ENCODE measurements around the gene LAMTOR4. TPM values are rescaled to one million over a fixed set of nuclear protein-coding genes. Genes with fewer than 3 reads are reported as not detected.
"Not testable (repeated sequence)": the region's sequence is repeated elsewhere in the genome, so short reads cannot be mapped to it uniquely, and the experiment has no call there.

Gene LAMTOR4
- total RNA-seq, 4 donors from 2014 or later = 601 to 803 (median 717) TPM

GRCh38 chr7:100142461-100142860, 6.3 kb upstream of the LAMTOR4 start:
- intact Hi-C loops (cut with DNase I; ENCODE audit: low total_unique reads) = no loop called here
- WGBS, 2 donors = 94 to 96% methylated on average over 3 of the region's 3 CpGs
- no peak for DNase-seq (ENCODE audit: low spot score in 2 of 2)
- no peak for TF ChIP-seq POLR2A (IDR thresholded peaks at IDR 0.05)
- TF ChIP-seq, protein P1, sequence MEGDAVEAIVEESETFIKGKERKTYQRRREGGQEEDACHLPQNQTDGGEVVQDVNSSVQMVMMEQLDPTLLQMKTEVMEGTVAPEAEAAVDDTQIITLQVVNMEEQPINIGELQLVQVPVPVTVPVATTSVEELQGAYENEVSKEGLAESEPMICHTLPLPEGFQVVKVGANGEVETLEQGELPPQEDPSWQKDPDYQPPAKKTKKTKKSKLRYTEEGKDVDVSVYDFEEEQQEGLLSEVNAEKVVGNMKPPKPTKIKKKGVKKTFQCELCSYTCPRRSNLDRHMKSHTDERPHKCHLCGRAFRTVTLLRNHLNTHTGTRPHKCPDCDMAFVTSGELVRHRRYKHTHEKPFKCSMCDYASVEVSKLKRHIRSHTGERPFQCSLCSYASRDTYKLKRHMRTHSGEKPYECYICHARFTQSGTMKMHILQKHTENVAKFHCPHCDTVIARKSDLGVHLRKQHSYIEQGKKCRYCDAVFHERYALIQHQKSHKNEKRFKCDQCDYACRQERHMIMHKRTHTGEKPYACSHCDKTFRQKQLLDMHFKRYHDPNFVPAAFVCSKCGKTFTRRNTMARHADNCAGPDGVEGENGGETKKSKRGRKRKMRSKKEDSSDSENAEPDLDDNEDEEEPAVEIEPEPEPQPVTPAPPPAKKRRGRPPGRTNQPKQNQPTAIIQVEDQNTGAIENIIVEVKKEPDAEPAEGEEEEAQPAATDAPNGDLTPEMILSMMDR (IDR thresholded peaks at IDR 0.05) = no peak
- H3K4me3 ChIP-seq (ENCODE audit: low read depth, poor library complexity, severe bottlenecking) = no peak overlapping the region

DNA sequence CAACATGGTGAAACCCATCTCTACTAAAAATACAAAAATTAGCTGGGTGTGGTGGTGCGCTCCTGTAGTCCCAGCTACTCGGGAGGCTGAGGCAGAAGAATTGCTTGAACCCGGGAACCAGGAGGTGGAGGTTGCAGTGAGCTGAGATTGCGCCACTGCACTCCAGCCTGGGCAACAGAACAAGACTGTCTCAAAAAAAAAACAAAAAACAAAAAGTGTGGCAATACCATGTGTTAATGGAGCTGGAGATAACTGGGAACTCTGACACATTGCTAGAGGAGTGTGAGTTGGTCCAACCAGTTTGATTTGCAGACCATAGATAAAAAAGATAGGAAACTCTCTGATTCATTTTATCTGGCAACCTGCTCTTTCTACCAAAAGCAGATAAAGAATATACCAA, 2.4 kb upstream of the LAMTOR4 start:
- H3K4me3 ChIP-seq (ENCODE audit: low read depth, poor library complexity, severe bottlenecking); DNase-seq (ENCODE audit: low spot score in 2 of 2); intact Hi-C loops (cut with DNase I; ENCODE audit: low total_unique reads): not testable (repeated sequence)
- WGBS, 2 donors = 50 to 52% methylated on average over 4 of the region's 4 CpGs

GRCh38 chr7:100147278-100147677, 1.4 kb upstream of the LAMTOR4 start:
- no peak overlapping the region for H3K4me3 ChIP-seq (ENCODE audit: low read depth, poor library complexity, severe bottlenecking)
- TF ChIP-seq, protein P1 (IDR thresholded peaks at IDR 0.05) = no peak
- no peak for TF ChIP-seq POLR2A (IDR thresholded peaks at IDR 0.05)
- DNase-seq (ENCODE audit: low spot score in 2 of 2) = no peak
- WGBS, 2 donors = 93 to 95% methylated on average over 2 of the region's 2 CpGs
- intact Hi-C loops (cut with DNase I; ENCODE audit: low total_unique reads) = no loop called here

DNA sequence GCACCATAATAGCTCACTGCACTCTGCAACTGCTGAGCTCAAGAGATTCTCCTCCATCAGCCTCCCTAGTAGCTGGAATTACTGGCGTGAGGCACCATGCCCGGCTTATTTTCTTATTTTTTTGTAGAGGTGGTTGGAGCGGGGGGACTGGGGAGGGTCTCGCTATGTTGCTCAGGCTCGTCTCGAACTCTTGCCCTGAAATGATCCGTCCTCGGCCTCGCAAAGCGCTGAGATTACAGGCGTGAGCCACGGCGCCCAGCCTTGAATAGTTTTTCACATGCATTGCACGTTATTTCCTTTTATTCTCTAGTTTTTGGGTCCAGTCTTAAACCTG, 526 bp upstream of the LAMTOR4 start:
- H3K4me3 ChIP-seq (ENCODE audit: low read depth, poor library complexity, severe bottlenecking) = no peak overlapping the region
- no peak for DNase-seq (ENCODE audit: low spot score in 2 of 2)
- intact Hi-C loops (cut with DNase I; ENCODE audit: low total_unique reads) = no loop called here
- no peak for TF ChIP-seq POLR2A (IDR thresholded peaks at IDR 0.05)
- TF ChIP-seq, protein P1 (IDR thresholded peaks at IDR 0.05) = no peak
- WGBS, 2 donors = 9 to 11% methylated on average over 14 of the region's 14 CpGs

- intact Hi-C loops (cut with DNase I; ENCODE audit: low total_unique reads) = no loop called here
- TF ChIP-seq, protein P1 (IDR thresholded peaks at IDR 0.05) = no peak
- no peak for TF ChIP-seq POLR2A (IDR thresholded peaks at IDR 0.05)
- no peak overlapping the region for H3K4me3 ChIP-seq (ENCODE audit: low read depth, poor library complexity, severe bottlenecking)
- no peak for DNase-seq (ENCODE audit: low spot score in 2 of 2)
Observed at GRCh38 chr7:100152404-100152803, 3.7 kb downstream of the LAMTOR4 start.

DNA sequence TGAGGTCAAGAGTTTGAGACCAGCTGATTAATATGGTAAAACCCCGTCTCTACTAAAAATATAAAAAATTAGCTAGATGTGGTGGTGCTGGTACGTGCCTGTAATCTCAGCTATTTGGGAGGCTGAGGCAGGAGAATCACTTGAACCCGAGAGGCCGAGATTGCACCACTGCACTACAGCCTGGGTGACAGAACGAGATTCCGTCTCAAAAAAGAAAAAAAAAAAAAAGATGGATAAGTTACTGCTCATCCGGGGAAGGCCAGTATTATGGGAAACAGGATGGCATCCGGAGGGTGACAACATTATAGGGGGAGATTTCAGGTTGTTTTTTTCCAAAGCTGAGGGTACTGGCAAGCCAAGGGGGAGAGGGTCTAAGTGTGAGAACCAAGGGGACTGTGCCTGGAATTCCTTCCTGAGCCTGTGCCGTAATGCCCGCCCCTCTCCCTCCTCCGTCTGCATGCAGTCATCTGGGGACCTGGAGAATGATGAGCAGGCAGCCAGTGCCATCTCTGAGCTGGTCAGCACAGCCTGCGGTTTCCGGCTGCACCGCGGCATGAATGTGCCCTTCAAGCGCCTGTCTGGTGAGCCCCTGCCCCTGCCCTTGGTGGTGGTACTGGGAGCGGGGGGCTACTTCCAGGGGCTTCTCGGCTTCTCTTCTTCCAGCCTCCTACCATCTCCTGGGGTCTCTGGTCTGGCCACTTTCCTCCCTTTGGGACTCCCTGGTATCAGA, 4.4 kb downstream of the LAMTOR4 start:
- TF ChIP-seq, protein P1 (IDR thresholded peaks at IDR 0.05) = no peak
- TF ChIP-seq POLR2A (IDR thresholded peaks at IDR 0.05) = no peak
- intact Hi-C loops (cut with DNase I; ENCODE audit: low total_unique reads) = no loop called here
- 85 to 91% methylated on average over 18 of the region's 18 CpGs for WGBS, 2 donors

More for the DNA sequence above, 4.4 kb downstream of the LAMTOR4 start:
- no peak for DNase-seq (ENCODE audit: low spot score in 2 of 2)
- no peak overlapping the region for H3K4me3 ChIP-seq (ENCODE audit: low read depth, poor library complexity, severe bottlenecking)
